Naive thymus-derived CD4-positive, alpha-beta T cell (primary cell): Measurements from ENCODE around the gene KLHL30. TPM values are rescaled to one million over a fixed set of nuclear protein-coding genes. Genes with fewer than 3 reads are reported as not detected.

Experiments used
- ATAC-seq: fragments of 150-1000 bp; cut with Tn5 transposase; 2 replicates; pipeline ENCODE4 v1.10.0; 2021; ENCODE audit warnings: mild to moderate bottlenecking, moderate library complexity
- CTCF ChIA-PET: fragments of 350-600 bp; sonication (Branson Sonifier 250); formaldehyde crosslinking; loops from one replicate; lab custom pipeline; 2021; ENCODE audit warnings: antibody characterized with exemption; lab: Charles Lee
- POLR2A ChIA-PET: fragments of 350-600 bp; sonication (Branson Sonifier 250); formaldehyde crosslinking; loops from one replicate; lab custom pipeline; 2021; ENCODE audit warnings: antibody characterized with exemption, inconsistent platforms; lab: Charles Lee
- DNase-seq, 9 donors: peaks; one replicate each; pipeline versions ENCODE4 v3.0.0 to v3.0.0-alpha.2; 2020 to 2022; ENCODE audit warnings: mixed read lengths in 1 of 9
- H3K27ac ChIP-seq: one replicate; pipeline ENCODE4 v1.7.0; 2013; ENCODE audit warnings: mild to moderate bottlenecking, low read depth, low read length, moderate library complexity
- H3K27me3 ChIP-seq, 2 donors: one replicate each; pipeline ENCODE4 v1.7.0; 2013; ENCODE audit warnings: low read length in 2 of 2, mild to moderate bottlenecking in 2 of 2, moderate library complexity in 2 of 2; ENCODE audit not compliant: control insufficient read depth in 2 of 2, insufficient read depth in 2 of 2
- H3K36me3 ChIP-seq, 3 experiments: 1 replicate in 2 of 3; 2 replicates in 1 of 3; pipeline ENCODE4 v1.7.0; 2013; ENCODE audit warnings: low read length in 3 of 3, mild to moderate bottlenecking in 3 of 3, moderate library complexity in 1 of 3; ENCODE audit not compliant: insufficient read depth in 3 of 3, control insufficient read depth in 2 of 3
- H3K4me1 ChIP-seq, 2 donors: one replicate each; pipeline ENCODE4 v1.7.0; 2013; ENCODE audit warnings: low read length in 2 of 2, mild to moderate bottlenecking in 2 of 2, moderate library complexity in 1 of 2; ENCODE audit not compliant: control insufficient read depth in 2 of 2, insufficient read depth in 2 of 2
- H3K4me3 ChIP-seq: 2 replicates; pipeline ENCODE4 v1.7.0; 2013; ENCODE audit warnings: mild to moderate bottlenecking, low read length
- H3K9me3 ChIP-seq, 3 experiments: 1 replicate in 2 of 3; 2 replicates in 1 of 3; pipeline ENCODE4 v1.7.0; 2013; ENCODE audit warnings: low read length in 3 of 3; ENCODE audit not compliant: control insufficient read depth in 2 of 3
- H3K27ac Mint-ChIP-seq, 9 donors: one replicate each; pipeline ENCODE4 v1.8.0; 2020 to 2022; ENCODE audit warnings: mixed read lengths in 9 of 9, mild to moderate bottlenecking in 8 of 9, moderate library complexity in 5 of 9, inconsistent platforms in 2 of 9
- H3K27me3 Mint-ChIP-seq, 5 donors: one replicate each; pipeline ENCODE4 v1.8.0; 2021 to 2022; ENCODE audit warnings: mixed read lengths in 5 of 5, mild to moderate bottlenecking in 1 of 5
- H3K36me3 Mint-ChIP-seq, 5 donors: one replicate each; pipeline ENCODE4 v1.8.0; 2020 to 2022; ENCODE audit warnings: mixed read lengths in 5 of 5, mild to moderate bottlenecking in 3 of 5, inconsistent platforms in 1 of 5
- H3K4me1 Mint-ChIP-seq, 7 donors: one replicate each; pipeline ENCODE4 v1.8.0; 2020 to 2022; ENCODE audit warnings: mixed read lengths in 7 of 7, mild to moderate bottlenecking in 3 of 7, inconsistent platforms in 1 of 7
- H3K4me3 Mint-ChIP-seq, 10 donors: one replicate each; pipeline ENCODE4 v1.8.0; 2020 to 2022; ENCODE audit warnings: mild to moderate bottlenecking in 10 of 10, mixed read lengths in 10 of 10, moderate library complexity in 6 of 10, inconsistent platforms in 2 of 10
- H3K9me3 Mint-ChIP-seq, 11 donors: one replicate each; pipeline ENCODE4 v1.8.0; 2020 to 2022; ENCODE audit warnings: mixed read lengths in 11 of 11, mild to moderate bottlenecking in 4 of 11, inconsistent platforms in 1 of 11, moderate library complexity in 1 of 11
- intact Hi-C, 2 donors: fragments of 100-400 bp; cut with micrococcal nuclease; formaldehyde crosslinking; loops; one replicate each; pipeline ENCODE4 v1.15.1; 2023
- polyA plus RNA-seq, 2 donors: library from polyadenylated mRNA; unstranded; fragments of 300-500 nt; fragmentation: Illumina TruSeq; gene quantifications; one replicate each; pipeline ENCODE4 v1.2.3, GENCODE V29; 2021
- total RNA-seq, 6 experiments: library from RNA in 5 of 6; stranded (reverse) in 5 of 6; gene quantifications; 1 replicate in 5 of 6; 2 replicates in 1 of 6; pipeline ENCODE4 v1.2.3 and lab custom pipeline; 2021 to 2026

Gene KLHL30
- total RNA-seq (not detected), polyA plus RNA-seq (not detected), total RNA-seq (lab: John Stamatoyannopoulos, UW) (not detected)

GRCh38 chr2:238138331-238139195 lies at the start of gene KLHL30:
TSS of gene KLHL30 (plus strand) at chr2:238138668. CDS start at chr2:238140755, 2,087 bp downstream.
- no peak for ATAC-seq
- Mint-ChIP-seq H3K27me3 (no peaks in the 10 kb centered on the region), H3K27ac (no peak within 1 kb of the TSS), H3K9me3 (no peaks in the 10 kb centered on the region), H3K4me1 (peaks cover 0 to 8% (median 7%) of the 10 kb centered on the region in 7 donors), H3K36me3 (no peaks in the 10 kb centered on the region), H3K4me3 (no peak within 1 kb of the TSS)
- intact Hi-C loops: loop anchor here in 1 of 2 donors (5.0 kb wide), 1 partner anchor 281 kb away; the partner anchor contains the start of gene RAMP1
- CTCF ChIA-PET: no interaction called here
- POLR2A ChIA-PET: interaction anchor here (0.6 kb wide), 1 partner anchor 196 kb away, joined by 3 read pairs; no protein-coding TSS in a partner anchor
- Histone ChIP-seq H3K4me3 (no peak within 1 kb of the TSS), H3K4me1 (peaks cover 0 to 6% of the 10 kb centered on the region in 2 donors), H3K27ac (no peak within 1 kb of the TSS), H3K27me3 (no peaks in the 10 kb centered on the region), H3K9me3 (no peaks in the 10 kb centered on the region), H3K36me3 (no peaks in the 10 kb centered on the region)
- DNase-seq: no peak

DNA sequence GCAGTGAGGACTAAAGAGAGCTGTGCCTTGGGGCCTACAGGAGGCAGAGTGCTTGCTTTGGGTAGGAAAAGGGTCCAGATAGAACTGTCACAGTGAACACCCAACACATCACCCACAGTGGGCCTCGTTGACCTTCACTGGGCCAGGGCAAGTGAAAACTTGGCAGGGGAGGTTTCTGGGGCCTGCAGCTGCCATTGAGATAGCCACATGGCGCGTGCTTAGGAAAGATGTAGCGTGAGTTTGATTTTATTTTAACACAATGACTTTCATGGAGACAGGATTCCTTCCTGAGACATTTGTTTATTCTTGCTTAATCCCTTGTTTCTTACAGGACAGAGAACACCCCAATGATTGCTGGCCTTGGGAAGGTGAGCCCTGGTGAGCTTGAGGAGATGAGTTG lies 47.6 kb upstream of the KLHL30 start:
- peak overlapping the region in 1 of 9 donors; percentile 34 for H3K27ac Mint-ChIP-seq
- POLR2A ChIA-PET: no interaction called here
- ATAC-seq: no peak
- Histone ChIP-seq H3K36me3 (no peaks in the 10 kb centered on the region), H3K27ac (no peak overlapping the region), H3K9me3 (no peaks in the 10 kb centered on the region), H3K4me1 (no peaks in the 10 kb centered on the region), H3K27me3 (no peaks in the 10 kb centered on the region), H3K4me3 (no peak overlapping the region)
- peaks cover 0 to 16% (median 3%) of the 10 kb centered on the region in 7 donors for H3K4me1 Mint-ChIP-seq
- DNase-seq: peak in 1 of 9 donors; percentile 13
- intact Hi-C loops: no loop called here
- no peaks in the 10 kb centered on the region for H3K9me3 Mint-ChIP-seq
- no peaks in the 10 kb centered on the region for H3K27me3 Mint-ChIP-seq
- H3K36me3 Mint-ChIP-seq: peaks cover 0 to 18% (median 6%) of the 10 kb centered on the region in 5 donors
- CTCF ChIA-PET: no interaction called here
- H3K4me3 Mint-ChIP-seq: no peak overlapping the region

DNA sequence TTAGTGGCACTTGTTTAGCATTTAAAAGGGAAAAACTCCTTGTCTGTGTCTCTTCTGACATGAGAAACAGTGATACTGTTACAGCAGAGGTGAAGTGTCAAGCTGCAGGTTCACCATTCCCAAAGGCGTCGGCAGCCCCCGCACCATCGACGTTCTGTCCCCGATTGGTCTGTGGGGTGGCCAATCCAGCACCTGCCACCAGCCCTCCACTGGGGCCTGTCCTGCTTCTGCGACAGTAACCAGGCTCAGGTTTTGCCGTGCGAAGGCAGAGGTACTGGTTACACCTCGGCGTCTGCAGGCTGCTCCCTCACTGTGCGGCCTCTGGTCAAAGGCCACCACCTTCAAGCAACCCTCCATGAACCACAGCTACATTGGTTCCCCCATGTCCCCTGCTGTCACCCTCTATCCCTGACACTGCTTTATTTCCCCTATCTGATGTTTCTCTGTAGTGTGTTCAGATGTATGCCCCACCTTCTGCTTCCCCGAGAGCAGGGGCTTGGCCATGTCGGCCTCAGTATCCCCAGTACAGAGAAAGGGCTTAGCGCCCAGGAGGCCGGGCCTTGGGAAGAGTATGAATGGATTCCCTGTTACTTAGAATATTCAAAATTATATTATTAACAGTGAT lies 46.9 kb upstream of the KLHL30 start:
- Histone ChIP-seq H3K27ac (no peak overlapping the region), H3K27me3 (no peaks in the 10 kb centered on the region), H3K4me3 (no peak overlapping the region), H3K4me1 (no peaks in the 10 kb centered on the region), H3K9me3 (no peaks in the 10 kb centered on the region), H3K36me3 (no peaks in the 10 kb centered on the region)
- H3K27me3 Mint-ChIP-seq: no peaks in the 10 kb centered on the region
- intact Hi-C loops: no loop called here
- no peaks in the 10 kb centered on the region for H3K9me3 Mint-ChIP-seq
- H3K36me3 Mint-ChIP-seq: peaks cover 0 to 15% (median 3%) of the 10 kb centered on the region in 5 donors
- peaks cover 0 to 12% (median 0%) of the 10 kb centered on the region in 7 donors for H3K4me1 Mint-ChIP-seq
- ChIA-PET POLR2A (no interaction called here), CTCF (no interaction called here)
- ATAC-seq (no peak), DNase-seq (peak in 1 of 9 donors; percentile 11)
- H3K27ac Mint-ChIP-seq: no peak overlapping the region
- H3K4me3 Mint-ChIP-seq: no peak overlapping the region

DNA sequence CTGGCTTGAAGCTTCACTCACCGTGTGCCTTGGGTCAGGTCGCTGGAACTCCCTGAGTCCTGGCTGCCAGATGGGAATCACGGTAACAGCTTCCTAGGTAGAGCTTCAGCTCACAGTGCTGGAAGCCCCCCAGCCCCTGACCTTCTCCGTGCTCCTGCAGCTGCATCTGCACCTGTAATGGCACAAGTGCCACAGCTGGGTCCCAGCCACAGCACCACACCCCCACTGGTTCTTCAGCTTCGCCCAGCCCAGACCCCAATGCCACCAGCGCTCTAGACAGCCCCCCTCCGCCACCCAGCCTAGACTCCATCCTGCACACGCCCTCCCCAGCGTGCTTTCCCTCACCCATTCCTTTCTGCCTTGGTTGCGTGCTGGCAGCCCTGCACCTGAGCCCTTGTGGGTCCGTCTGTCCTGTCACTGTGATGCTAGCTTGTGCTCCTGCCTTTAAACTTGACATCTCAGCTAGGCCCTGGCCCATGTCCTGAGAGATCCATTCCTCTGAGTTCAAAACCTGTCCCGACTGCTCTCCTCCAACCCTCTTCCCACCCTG lies 45.9 kb upstream of the KLHL30 start:
- H3K4me3 ChIP-seq: no peak overlapping the region
- Mint-ChIP-seq H3K36me3 (peaks cover 0 to 14% (median 3%) of the 10 kb centered on the region in 5 donors), H3K4me3 (no peak overlapping the region), H3K27ac (peak overlapping the region in 1 of 9 donors; percentile 41), H3K9me3 (no peaks in the 10 kb centered on the region), H3K4me1 (peaks cover 0 to 3% (median 0%) of the 10 kb centered on the region in 7 donors), H3K27me3 (no peaks in the 10 kb centered on the region)
- H3K27ac ChIP-seq: no peak overlapping the region
- H3K4me1 ChIP-seq: no peaks in the 10 kb centered on the region
- H3K27me3 ChIP-seq: no peaks in the 10 kb centered on the region
- ChIA-PET CTCF (no interaction called here), POLR2A (no interaction called here)
- ATAC-seq (no peak), DNase-seq (peak in 1 of 9 donors; percentile 12)
- H3K36me3 ChIP-seq: no peaks in the 10 kb centered on the region
- intact Hi-C loops: no loop called here
- H3K9me3 ChIP-seq: no peaks in the 10 kb centered on the region

GRCh38 chr2:238093181-238094140 lies 45.0 kb upstream of the KLHL30 start:
- Mint-ChIP-seq H3K4me3 (no peak overlapping the region), H3K36me3 (peaks cover 0 to 14% (median 3%) of the 10 kb centered on the region in 5 donors), H3K27me3 (no peaks in the 10 kb centered on the region), H3K9me3 (no peaks in the 10 kb centered on the region), H3K4me1 (peaks cover 0 to 4% (median 0%) of the 10 kb centered on the region in 7 donors), H3K27ac (peak overlapping the region in 1 of 9 donors; percentile 42)
- H3K4me1 ChIP-seq: no peaks in the 10 kb centered on the region
- ChIA-PET POLR2A (interaction anchor here (0.5 kb wide), 1 partner anchor 8 kb away, joined by 11 read pairs; no protein-coding TSS in a partner anchor), CTCF (no interaction called here)
- H3K27me3 ChIP-seq: no peaks in the 10 kb centered on the region
- H3K4me3 ChIP-seq: no peak overlapping the region
- no peak for ATAC-seq
- H3K9me3 ChIP-seq: no peaks in the 10 kb centered on the region
- peak in 1 of 9 donors; percentile 19 for DNase-seq
- no peak overlapping the region for H3K27ac ChIP-seq
- no peaks in the 10 kb centered on the region for H3K36me3 ChIP-seq
- intact Hi-C loops: no loop called here
